ENCODE results near the gene KRTAP9-1.
A peak's percentile ranks its signal among the peaks of the same experiment; 100 is the strongest.
"Not testable (repeated sequence)": the region's sequence is repeated elsewhere in the genome, so short reads cannot be mapped to it uniquely, and the experiment has no call there.

The KRTAP9-1 gene

GRCh38 chr17:41149652-41149985 is 40.1 kb upstream of the KRTAP9-1 start, which contains the start of gene KRTAP4-5:
Gene KRTAP4-5 (minus strand): TSS chr17:41149825. CDS start chr17:41149767, 58 bp downstream.
- DNase-seq (ENCODE audit: low read depth), result no peak
- H3K4me3 ChIP-seq (ENCODE audit: control insufficient read depth, low read depth, low read length), result no peak within 1 kb of the TSS
- no peak for TF ChIP-seq CTCF (conservative IDR thresholded peaks at IDR 0.05; ENCODE audit: control insufficient read depth, insufficient read depth, low read depth, low read length)

- TF ChIP-seq CTCF (conservative IDR thresholded peaks at IDR 0.05; ENCODE audit: control insufficient read depth, insufficient read depth, low read depth, low read length), result no peak
- no peak for DNase-seq (ENCODE audit: low read depth)
- no peak overlapping the region for H3K4me3 ChIP-seq (ENCODE audit: control insufficient read depth, low read depth, low read length)
Observed at GRCh38 chr17:41150026-41150425, 39.7 kb upstream of the KRTAP9-1 start.

- H3K4me3 ChIP-seq (ENCODE audit: control insufficient read depth, low read depth, low read length), result no peak overlapping the region
Observed at GRCh38 chr17:41151525-41151924, 38.2 kb upstream of the KRTAP9-1 start.

GRCh38 chr17:41153856-41154255 is 35.8 kb upstream of the KRTAP9-1 start:
- no peak for TF ChIP-seq CTCF (conservative IDR thresholded peaks at IDR 0.05; ENCODE audit: control insufficient read depth, insufficient read depth, low read depth, low read length)
- H3K4me3 ChIP-seq (ENCODE audit: control insufficient read depth, low read depth, low read length), result no peak overlapping the region
- DNase-seq (ENCODE audit: low read depth), result no peak

More at GRCh38 chr17:41151525-41151924, 38.2 kb upstream of the KRTAP9-1 start:
- TF ChIP-seq CTCF (conservative IDR thresholded peaks at IDR 0.05; ENCODE audit: control insufficient read depth, insufficient read depth, low read depth, low read length), result no peak
- DNase-seq (ENCODE audit: low read depth), result no peak

GRCh38 chr17:41160190-41160589 is 29.5 kb upstream of the KRTAP9-1 start:
- H3K4me3 ChIP-seq (ENCODE audit: control insufficient read depth, low read depth, low read length); DNase-seq (ENCODE audit: low read depth): not testable (repeated sequence)

GRCh38 chr17:41160648-41161047 is 29.0 kb upstream of the KRTAP9-1 start, which contains the start of gene KRTAP4-4:
Gene KRTAP4-4 (minus strand): TSS chr17:41160748. CDS start chr17:41160691, 57 bp downstream.
- TF ChIP-seq CTCF (conservative IDR thresholded peaks at IDR 0.05; ENCODE audit: control insufficient read depth, insufficient read depth, low read depth, low read length), result no peak
- DNase-seq (ENCODE audit: low read depth), result no peak
- no peak within 1 kb of the TSS for H3K4me3 ChIP-seq (ENCODE audit: control insufficient read depth, low read depth, low read length)

- H3K4me3 ChIP-seq (ENCODE audit: control insufficient read depth, low read depth, low read length), result no peak overlapping the region
- no peak for TF ChIP-seq CTCF (conservative IDR thresholded peaks at IDR 0.05; ENCODE audit: control insufficient read depth, insufficient read depth, low read depth, low read length)
- peak; percentile 4 for DNase-seq (ENCODE audit: low read depth)
Observed at GRCh38 chr17:41163828-41164227, 25.9 kb upstream of the KRTAP9-1 start.
